GM18511 (cell line): ENCODE measurements around the gene NTRK2.

Experiments used
- ATAC-seq: cut with Tn5 transposase; IDR thresholded peaks from one replicate; pipeline ENCODE4 v1.9.1; 2021; ENCODE audit warnings: mild to moderate bottlenecking, moderate library complexity; ENCODE audit not compliant: unreplicated experiment

NTRK2 gene

DNA sequence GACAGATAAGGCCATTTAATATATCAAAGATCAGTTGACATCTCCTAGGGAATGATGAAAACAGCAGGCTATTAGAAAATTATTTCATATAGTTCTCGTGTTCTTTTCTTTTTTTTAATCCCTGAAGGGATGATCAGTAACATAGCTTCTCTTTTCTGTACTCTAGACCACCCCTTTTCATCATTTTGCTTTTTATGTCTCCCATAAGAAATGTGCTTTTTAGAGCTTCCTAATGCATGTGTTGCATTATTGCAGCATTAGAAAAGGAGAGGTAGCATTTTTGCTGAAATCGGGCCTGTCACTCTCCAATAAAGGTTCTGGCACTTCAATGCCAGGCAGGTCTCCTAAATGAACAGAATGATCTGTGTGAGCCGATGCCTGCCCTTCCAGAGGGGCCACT, 143.3 kb downstream of the NTRK2 start:
- no peak for ATAC-seq

DNA sequence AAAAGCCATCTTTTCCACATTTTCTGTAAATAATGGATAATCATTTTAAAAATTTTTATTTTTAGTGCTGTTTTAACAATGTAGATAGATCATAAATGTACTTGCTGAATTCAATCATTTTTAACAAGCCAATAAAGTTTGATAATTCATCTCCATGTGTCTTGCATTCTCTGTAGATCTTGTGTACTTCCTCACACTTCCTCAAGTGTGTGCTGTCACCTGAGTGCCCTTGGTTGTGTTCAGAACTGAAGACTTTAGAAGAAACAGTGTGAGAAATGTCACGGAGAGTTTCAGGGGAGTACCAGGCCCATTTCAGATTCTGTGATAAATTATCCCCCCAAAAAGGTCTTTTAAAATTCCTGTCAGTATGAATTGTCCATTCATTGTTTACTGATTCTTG, 146.0 kb downstream of the NTRK2 start:
- no peak for ATAC-seq

DNA sequence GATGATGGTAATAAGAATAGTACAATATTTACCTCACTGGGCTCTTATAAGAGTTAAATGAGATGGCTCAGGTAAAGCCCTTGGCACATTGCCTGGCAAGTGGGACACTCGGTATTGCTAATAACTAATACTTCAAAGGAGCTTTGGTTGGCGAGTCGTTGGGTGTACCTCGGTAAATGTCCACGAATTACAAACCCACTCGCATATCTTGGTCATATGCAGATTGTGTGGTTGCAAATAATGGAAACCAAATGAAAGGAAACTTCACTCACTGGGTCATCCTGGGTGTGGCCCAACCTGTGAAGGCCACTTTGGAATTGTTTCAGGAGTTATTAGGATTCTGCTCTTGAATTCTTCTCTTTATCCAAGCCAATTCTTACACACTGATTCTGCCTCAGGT, 147.5 kb downstream of the NTRK2 start:
- no peak for ATAC-seq

DNA sequence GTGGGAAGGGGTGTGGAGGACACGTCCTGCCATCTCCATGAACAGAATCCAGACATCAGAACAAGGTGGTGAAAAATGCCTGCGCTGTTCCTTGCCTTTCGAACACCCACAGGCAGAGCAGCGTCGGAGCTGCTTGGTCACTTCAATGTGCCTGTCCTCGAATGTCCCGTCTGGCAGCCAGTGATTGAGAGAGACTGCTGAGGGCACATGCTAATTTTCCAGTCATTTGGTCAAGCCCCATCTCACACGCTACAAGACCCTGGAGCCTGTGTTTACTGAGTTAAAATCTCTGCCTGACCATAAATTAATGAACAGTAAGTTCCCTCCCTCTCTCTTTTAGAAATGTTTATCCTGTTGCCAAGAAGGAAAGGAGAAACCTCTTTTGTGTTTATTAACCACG, 149.3 kb downstream of the NTRK2 start:
- ATAC-seq, result no peak

DNA sequence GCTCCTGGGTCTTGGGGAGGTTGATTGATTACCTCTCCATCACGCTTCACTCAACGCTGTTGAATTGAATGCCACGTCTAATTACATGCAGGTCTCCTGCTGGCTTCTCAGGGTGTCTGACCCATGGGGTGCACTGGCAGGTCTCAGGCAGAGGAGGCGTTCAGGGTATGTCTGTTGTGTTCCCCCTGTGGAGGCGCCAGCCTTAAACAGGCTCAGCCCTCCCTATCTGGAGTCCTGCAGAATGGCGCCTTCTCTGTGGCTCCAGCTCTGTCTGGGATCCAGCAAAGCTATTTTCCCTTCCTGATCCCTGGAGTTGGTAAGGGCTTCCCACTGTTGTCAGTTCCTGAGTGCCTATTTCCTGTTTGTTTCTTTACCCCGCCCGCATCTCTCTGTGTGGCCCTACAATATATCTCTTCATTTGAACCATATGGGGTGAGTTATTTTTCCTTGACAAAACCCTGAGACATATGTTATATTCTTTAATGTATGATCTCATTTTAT, 150.0 kb downstream of the NTRK2 start:
- no peak for ATAC-seq

DNA sequence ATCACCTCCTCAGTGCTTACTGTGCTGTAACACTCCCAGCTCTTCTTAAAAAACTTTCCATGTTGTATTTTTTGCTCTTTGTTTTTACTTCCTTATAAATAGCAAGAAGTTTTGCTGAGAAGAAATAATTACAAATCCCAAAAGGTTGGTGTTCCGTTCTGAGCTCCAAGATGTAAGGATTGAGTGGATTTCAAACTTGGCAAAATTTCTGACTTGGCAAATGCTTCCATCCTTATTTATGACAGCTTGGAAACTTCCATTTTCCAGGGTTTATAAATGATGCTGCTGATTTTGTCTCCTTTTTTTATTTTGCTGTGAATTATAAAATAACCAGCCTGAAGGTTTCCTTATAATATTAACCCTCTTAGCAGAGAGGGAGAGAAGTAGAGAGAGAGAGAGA, 151.9 kb downstream of the NTRK2 start:
- no peak for ATAC-seq

DNA sequence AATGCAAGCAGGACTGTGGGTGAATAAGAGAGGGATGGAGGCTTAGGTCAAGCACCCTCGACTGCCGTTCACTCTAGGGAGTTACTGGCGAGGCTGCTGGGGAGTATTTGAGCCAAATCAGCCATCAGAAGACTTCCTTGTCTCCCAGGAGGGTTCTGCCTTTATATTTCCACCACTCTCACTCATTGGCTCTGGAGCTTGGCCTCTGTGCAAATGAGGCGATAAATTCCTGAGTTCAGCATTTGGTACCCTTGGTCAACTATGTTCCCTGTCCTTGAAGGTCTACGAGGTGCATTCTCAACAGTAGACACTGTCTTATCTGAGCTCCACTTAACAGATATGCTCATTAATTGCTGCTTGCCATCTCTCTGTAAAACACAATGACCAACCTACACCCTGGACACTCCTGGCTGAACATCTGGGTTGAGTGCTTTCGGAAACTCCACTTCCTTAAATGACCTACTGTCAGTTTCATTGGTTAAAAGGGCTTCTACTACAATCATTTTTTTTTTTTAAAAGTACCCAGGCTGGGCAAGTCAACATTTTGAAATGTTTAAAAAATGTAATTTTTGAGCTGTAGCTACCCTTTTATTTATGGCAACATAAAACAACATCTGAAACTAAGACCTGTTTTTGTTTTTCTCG, 153.2 kb downstream of the NTRK2 start:
- peak; percentile 65 for ATAC-seq

DNA sequence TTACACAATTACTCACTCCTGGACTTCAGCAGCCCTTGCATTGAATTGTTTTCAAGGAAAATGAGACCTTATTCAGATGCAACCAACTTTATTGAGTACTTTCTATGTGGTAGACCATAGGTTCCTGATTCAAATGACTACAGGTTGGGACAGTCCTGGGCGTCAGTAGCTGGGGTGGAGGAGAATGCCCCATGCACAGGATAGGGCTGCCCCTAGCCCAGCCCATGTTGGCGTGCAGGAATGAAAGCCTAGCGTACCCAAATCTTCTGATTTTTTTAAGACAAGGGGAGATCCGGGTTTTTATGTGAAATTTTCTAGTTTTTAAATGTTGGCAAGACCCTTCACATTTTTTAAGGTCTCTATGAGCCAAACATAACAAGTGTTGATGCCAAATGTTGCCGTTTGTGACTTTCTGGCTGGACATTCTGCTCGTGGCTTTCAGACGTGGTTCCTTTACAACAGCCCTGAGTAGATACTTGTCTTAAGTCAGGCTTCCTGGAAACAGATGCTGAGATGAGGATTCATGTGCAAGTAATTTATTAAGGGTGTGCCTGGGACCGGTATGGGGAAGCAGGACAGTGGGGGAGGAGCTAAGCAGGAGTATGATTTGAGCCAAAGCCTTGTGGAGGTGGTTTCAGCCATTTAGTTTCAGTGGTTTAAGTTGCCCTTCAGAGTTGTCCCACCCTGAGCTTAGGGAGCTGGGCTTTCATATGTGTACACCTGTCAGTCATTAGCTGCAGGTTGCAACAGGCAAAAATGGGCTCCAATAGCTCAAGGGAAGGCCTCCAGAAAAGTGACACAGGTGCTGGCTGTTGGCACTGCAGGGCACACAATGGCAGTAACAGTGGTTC, 154.1 kb downstream of the NTRK2 start:
- ATAC-seq, result peak; percentile 85

DNA sequence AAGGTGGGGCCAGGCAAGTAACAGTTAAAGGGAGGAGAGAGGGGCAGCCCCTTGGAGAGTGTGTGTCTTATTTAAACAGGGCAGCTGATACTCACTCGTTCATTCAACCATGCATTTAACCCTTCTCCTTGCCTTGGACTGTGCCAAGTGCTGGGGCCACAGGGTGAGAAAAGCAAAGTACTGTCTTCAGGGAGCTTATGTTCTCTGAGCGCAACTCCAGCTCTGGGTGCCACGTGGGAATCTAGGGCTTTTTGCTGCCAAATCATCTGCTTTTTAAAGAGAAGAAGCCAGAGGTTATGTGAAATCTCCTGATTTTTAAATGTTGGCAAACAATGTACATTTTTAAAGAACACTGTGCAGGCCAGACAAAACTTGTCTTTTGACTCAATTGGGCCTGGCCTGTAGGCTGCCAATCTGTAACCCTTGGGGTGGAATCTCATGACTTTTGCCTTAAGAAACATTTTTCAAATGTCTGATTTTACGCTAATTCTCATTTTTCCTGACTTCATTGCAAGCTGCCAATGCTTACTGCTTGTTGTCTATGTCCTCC, 157.8 kb downstream of the NTRK2 start:
- ATAC-seq, result no peak

DNA sequence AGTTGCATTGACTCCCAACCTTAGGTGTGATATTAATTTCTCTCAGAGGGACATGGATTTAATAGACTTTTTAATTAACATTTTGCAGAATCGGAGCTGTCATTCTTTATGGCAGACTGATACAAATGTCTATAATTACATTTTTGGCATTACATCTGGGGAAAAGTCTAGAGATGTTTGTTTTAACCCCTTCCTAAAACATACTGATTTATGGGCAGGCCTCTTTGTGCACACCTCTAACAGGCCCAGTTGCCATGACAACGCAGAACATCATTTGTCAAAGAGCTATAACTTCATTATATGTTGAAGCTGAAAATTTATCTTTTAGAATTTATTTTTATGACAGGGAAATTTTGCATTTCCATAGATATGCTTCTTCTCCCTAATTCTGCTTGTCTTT, 158.5 kb downstream of the NTRK2 start:
- ATAC-seq, result no peak

DNA sequence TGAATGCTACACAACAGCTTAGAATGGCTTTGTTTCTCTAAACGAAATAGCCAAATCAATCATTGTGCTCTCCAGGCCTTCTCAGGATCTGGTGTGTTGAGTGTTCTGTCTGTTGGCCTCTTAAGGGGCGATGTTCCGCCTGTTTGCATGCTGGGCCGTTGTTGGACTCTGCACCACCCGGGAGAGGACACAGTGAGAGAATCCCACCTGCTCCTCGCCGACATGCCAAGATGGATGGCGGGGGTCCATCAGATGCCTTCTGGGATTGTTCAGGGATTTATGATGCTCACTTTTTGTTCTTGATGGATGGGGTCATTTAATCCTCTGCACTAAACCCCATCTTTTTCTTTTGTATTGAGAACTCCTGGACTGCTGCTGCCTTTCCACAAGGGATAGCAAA, 159.9 kb downstream of the NTRK2 start:
- ATAC-seq, result no peak

DNA sequence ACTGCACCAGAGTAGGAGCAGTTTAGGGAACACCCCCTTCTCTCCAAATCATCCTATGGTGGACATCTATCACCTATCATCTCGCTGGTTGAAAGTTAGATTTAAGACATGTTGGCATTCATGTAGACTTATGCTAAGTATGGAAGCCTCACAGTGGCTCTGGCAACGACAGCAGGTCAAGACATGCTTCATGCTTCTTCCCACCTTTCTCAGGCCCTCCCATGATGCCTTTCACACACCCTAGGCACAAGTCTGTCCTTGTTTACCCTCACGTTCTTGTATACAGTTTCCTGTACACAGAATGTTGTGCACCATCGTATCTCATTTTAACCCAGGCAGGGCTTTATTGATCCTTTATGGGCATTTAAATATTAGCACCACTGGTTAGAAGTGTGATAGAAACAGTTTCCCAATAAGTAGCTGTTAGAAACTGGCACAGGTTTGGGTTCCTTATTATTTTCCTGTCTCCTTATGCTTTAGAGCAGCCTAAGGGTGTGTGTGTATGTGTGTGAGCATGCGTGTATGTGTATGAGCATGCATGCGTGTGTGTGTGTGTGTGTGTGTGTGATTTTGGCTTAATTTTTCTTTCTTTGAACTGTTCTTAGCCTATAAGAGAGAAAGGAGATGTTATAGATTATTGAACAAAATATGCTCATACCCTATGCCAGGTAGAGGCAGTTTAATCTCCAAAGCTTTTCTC, 160.6 kb downstream of the NTRK2 start:
- ATAC-seq, result no peak

DNA sequence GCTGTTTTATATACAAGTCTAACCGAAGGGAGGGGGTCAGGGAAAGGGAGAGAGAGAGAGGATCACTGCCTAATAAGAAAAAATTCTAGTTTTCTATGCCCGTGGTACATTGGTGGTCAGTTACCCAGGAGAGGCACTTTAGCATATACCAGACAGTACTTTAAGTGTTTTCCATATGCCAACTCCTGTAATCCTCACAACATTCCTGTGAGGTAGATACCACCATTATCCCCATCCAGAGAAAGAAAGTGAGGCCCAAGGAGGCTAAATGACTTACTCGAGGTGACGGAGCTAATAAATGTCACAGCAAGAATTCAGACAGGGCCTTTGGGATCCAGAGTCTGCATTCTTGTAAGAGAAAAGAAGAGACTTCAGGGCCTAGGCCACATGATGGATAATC, 161.8 kb downstream of the NTRK2 start:
- ATAC-seq, result no peak

DNA sequence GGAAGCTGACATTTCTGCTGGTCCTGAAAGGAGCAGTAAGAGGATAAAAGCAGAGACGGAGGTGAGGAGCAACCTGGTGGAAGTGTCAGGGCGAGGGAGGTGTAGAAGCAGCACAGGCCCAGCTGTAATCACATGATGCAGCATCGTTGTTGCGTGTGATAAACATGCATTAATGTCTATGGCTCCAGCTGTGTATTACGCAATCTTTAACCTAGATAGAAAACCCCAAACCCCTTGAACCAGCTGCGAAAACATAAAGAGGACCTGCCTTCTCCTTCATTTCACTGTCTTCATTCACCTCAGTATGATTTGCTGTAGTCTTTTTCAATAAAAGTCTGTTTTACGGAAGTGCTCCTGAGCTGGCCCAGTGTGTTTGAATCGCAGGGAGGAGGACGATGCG, 162.9 kb downstream of the NTRK2 start:
- ATAC-seq, result no peak

DNA sequence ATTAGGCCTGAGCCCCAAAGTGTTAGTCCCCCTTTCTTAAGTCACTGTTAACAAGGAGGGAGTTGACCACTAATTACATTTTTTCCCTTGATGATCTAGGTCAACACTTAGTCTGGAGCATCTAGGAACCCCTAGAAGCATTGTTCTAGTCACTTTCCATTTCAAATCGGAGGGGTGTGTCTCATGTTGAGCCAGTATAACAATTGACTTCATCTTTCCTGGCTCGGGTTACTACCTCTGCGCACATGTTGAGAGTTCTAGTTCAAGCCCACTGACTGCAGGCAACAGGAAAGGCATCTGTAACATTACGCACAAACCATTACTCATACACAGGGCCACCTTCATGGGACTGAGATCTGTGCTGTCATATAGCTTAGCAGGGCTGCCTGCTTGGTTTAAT, 164.9 kb downstream of the NTRK2 start:
- no peak for ATAC-seq

DNA sequence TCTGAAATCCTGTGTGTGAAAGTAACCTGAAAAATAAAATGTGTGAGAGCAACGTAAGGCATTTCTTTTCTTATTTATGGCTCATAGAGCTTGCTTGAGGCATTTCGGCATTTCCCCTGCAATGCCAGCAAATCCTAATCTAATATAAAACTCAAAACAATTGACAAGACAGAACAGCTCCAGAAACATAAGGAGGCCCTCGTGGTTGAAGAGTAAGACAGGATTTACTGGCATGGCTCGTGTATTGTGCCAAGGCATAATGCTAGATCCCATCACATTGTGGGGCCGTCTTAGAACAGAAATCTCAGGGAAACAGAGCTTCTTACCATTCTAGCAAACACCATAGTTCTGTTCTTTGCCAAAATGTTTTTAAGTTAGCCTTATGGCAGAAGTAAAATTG, 166.2 kb downstream of the NTRK2 start:
- ATAC-seq, result no peak

DNA sequence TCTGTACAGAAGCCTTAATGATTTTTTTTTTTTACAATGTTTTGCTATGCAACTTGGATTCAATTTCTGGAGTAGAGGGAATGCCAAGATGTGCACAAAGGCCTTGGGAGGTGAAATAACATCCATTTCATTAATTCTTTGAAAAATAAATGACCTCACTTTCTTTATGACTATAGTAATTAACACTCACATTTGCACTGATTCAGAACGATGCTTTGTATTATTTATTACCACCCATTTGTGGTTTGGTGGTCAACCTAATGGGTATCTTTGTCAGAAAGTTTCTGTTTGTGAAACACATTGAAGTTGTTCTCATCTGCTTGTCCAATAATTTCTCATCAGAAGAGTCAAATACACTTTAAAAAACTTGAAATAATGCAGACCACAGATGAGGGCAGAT, 169.3 kb downstream of the NTRK2 start:
- no peak for ATAC-seq

DNA sequence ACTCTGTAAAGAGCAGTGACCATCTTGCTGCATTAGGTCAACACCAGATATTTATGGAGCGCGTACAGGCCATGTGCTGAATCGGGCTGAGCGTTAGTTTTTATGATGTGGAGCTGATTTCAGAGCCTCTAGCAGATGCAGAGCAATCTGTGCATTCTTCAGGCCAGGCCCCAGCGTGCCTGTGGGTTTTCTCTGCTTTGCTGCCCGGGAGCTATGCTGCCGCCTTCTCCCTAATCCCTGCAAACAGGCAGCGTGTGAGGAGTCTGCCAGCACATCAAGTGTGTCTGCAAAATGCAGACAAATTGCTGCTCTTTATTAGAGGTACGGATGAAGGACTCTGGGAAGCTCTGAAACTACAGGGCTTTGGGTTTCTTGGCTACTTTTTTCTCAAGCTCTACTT, 170.0 kb downstream of the NTRK2 start:
- ATAC-seq, result no peak

DNA sequence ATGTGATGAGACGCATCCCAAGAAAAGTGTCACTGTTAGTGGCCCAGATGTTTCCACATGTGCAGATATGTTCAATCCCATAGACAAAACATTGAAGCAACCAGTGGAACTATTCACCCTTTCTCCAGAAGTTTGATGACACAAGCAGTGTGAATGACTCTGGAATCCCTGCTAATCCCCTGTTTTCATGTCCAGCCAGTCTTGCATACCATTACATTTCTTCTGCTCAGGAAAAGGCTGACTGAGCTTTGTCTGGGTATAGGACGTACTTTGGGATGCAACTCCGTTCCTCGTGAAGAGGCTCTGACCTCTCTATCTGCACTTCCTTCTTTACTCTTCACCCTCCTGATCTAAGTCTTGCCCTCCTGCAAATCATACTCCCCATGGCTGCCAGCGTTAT, 172.4 kb downstream of the NTRK2 start:
- no peak for ATAC-seq

DNA sequence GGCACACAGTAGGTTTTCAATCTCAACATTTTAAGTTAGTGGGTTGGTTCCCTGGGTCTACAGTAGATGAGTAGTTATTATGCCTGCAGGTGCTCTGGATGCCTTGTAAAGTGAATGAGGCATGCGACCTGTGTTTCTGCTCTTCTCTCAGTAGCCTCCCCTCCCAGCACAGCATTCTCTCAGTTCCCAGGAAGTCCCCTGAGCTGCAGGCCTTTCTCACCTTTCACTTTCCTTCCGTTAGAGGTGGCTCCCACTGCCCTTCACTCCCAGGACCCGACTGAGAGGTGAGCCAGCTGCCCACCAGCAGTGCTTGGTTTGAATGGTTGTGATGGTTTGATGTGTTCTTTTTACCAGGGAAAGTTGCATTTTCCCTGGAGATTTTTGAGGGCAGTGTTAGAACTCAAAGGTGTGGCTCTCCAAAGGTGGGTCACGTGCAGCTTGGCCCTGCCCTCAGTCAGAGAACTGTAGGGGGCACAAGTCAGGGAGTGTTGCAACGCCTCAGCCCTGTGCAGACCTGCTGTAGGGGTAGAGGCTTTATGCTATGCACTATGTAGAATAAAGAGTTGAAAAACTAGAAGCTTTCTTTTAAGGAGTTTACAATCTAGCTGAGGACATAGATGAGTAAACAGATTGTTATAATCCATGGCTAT, 173.8 kb downstream of the NTRK2 start:
- ATAC-seq, result no peak
